ENCODE results near the gene UBE2H. TPM values are rescaled to one million over a fixed set of nuclear protein-coding genes. Genes with fewer than 3 reads are reported as not detected.

The UBE2H gene
- total RNA-seq, 2 donors from 2014 or later, result 53.2 to 60.9 TPM

DNA sequence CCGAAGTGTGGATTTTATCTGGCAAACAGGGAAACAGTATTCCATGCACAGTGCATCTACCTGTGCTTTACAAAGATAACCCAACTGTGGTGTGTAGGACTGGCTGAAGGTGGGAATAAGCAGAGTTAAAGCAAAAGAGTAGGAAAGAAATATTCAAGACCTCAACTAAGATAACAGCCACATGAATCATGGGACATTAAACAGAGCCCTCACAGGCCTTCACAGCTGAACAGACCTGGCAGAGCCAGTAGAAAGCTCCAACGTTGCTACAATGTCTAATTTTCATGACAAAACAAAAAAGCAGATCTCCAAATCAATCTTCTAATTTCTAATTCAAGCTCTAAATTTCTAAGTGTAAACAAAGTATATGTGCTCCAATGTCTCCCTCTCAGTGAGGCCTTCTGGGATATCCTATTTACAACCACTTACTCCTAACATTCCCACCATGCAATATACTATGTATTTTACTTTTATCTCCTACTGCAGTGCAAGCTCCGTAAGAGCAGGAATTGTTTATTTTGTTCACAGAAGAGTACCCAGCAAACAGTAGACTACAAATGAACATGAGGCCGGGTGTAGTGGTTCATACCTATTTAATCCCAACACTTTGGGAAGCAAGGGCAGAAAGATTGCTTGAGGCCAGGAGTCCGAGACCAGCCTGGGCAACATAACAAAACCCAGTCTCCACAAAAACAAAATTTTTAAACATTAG is 63.5 kb downstream of the UBE2H start:
- ATAC-seq (replicated peaks in 1 of 2), result no peak
- Mint-ChIP-seq H3K4me1 (ENCODE audit: low read depth) (no peaks in the 10 kb centered on the region), H3K4me3 (no peak overlapping the region), H3K9me3 (no peaks in the 10 kb centered on the region), H3K27me3 (ENCODE audit: low read depth) (no peaks in the 10 kb centered on the region), H3K36me3 (ENCODE audit: insufficient read depth in 2 of 2) (no peaks in the 10 kb centered on the region), H3K27ac (no peak overlapping the region)
- no peak for DNase-seq

GRCh38 chr7:129887865-129888264 is 64.9 kb downstream of the UBE2H start:
- no peaks in the 10 kb centered on the region for H3K36me3 Mint-ChIP-seq (ENCODE audit: insufficient read depth in 2 of 2)
- H3K9me3 Mint-ChIP-seq, result no peaks in the 10 kb centered on the region
- no peak for DNase-seq
- no peak overlapping the region for H3K4me3 Mint-ChIP-seq
- H3K27me3 Mint-ChIP-seq (ENCODE audit: low read depth), result no peaks in the 10 kb centered on the region
- ATAC-seq (replicated peaks in 1 of 2), result no peak
- H3K4me1 Mint-ChIP-seq (ENCODE audit: low read depth), result no peaks in the 10 kb centered on the region
- peak overlapping the region; percentile 19 for H3K27ac Mint-ChIP-seq

DNA sequence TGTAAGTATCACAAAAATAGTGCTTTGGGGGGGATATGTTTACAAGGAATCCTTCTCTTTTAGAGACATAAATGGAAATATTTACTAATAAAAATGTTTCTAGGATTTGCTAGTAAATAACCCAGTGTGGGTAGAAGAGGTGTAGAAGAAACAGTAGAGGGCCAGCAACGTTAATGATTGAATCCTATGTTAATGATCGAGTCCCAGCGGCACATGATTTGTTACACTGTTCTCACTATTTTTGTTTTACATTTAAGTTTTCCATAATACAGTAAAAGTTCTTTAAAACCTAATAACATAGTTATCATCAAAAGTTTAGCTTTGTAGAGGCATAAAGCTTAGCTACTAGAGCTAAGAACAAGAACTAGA is 66.0 kb downstream of the UBE2H start:
- Mint-ChIP-seq H3K9me3 (no peaks in the 10 kb centered on the region), H3K27ac (no peak overlapping the region), H3K36me3 (ENCODE audit: insufficient read depth in 2 of 2) (no peaks in the 10 kb centered on the region), H3K27me3 (ENCODE audit: low read depth) (no peaks in the 10 kb centered on the region), H3K4me3 (no peak overlapping the region), H3K4me1 (ENCODE audit: low read depth) (no peaks in the 10 kb centered on the region)
- ATAC-seq (replicated peaks in 1 of 2) (no peak), DNase-seq (no peak)

GRCh38 chr7:129886167-129886817 is 66.5 kb downstream of the UBE2H start:
- Mint-ChIP-seq H3K4me3 (no peak overlapping the region), H3K4me1 (ENCODE audit: low read depth) (no peaks in the 10 kb centered on the region), H3K27ac (no peak overlapping the region), H3K36me3 (ENCODE audit: insufficient read depth in 2 of 2) (no peaks in the 10 kb centered on the region), H3K27me3 (ENCODE audit: low read depth) (no peaks in the 10 kb centered on the region), H3K9me3 (no peaks in the 10 kb centered on the region)
- no peak for DNase-seq
- no peak for ATAC-seq (replicated peaks in 1 of 2)

GRCh38 chr7:129884495-129884894 is 68.3 kb downstream of the UBE2H start:
- H3K27ac Mint-ChIP-seq, result no peak overlapping the region
- H3K36me3 Mint-ChIP-seq (ENCODE audit: insufficient read depth in 2 of 2), result peaks cover 0 to 2% of the 10 kb centered on the region in 2 donors
- no peaks in the 10 kb centered on the region for H3K9me3 Mint-ChIP-seq
- no peak overlapping the region for H3K4me3 Mint-ChIP-seq
- ATAC-seq (replicated peaks in 1 of 2) (no peak), DNase-seq (no peak)
- H3K4me1 Mint-ChIP-seq (ENCODE audit: low read depth), result peaks cover 8% of the 10 kb centered on the region
- H3K27me3 Mint-ChIP-seq (ENCODE audit: low read depth), result no peaks in the 10 kb centered on the region

DNA sequence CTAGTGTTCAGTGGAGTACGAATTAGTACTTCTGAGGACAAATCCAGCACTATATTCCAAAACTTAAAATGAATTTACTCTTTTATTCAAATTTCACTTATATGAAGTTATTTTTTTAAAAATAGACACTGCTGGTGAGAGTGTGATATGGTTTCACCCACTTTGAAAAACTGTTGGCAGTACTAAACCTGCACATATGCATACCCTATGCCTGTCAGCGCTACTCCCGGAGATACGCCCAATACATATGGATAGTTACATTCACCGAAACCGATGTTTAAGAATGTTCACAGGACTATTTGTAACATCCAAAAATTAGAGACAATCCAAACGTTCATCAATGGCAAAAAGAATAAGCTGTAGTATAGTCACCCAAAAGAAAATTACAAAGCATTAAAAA is 69.6 kb downstream of the UBE2H start:
- no peak for ATAC-seq (replicated peaks in 1 of 2)
- Mint-ChIP-seq H3K9me3 (no peaks in the 10 kb centered on the region), H3K4me3 (no peak overlapping the region), H3K36me3 (ENCODE audit: insufficient read depth in 2 of 2) (peaks cover 0 to 2% of the 10 kb centered on the region in 2 donors), H3K4me1 (ENCODE audit: low read depth) (peaks cover 15% of the 10 kb centered on the region), H3K27me3 (ENCODE audit: low read depth) (no peaks in the 10 kb centered on the region), H3K27ac (no peak overlapping the region)
- no peak for DNase-seq

- Mint-ChIP-seq H3K4me3 (no peak overlapping the region), H3K36me3 (ENCODE audit: insufficient read depth in 2 of 2) (peaks cover 0 to 2% of the 10 kb centered on the region in 2 donors), H3K27me3 (ENCODE audit: low read depth) (no peaks in the 10 kb centered on the region), H3K9me3 (no peaks in the 10 kb centered on the region), H3K27ac (no peak overlapping the region), H3K4me1 (ENCODE audit: low read depth) (peaks cover 21% of the 10 kb centered on the region)
- ATAC-seq (replicated peaks in 1 of 2) (no peak), DNase-seq (no peak)
Observed at GRCh38 chr7:129882531-129882930, 70.2 kb downstream of the UBE2H start.

GRCh38 chr7:129877146-129877792 is 75.5 kb downstream of the UBE2H start:
- H3K27me3 Mint-ChIP-seq (ENCODE audit: low read depth), result no peaks in the 10 kb centered on the region
- ATAC-seq (replicated peaks in 1 of 2), result no peak
- H3K9me3 Mint-ChIP-seq, result no peaks in the 10 kb centered on the region
- H3K4me1 Mint-ChIP-seq (ENCODE audit: low read depth), result peaks cover 42% of the 10 kb centered on the region
- H3K4me3 Mint-ChIP-seq, result peak overlapping the region in 1 of 2 donors; percentile 78
- no peak for DNase-seq
- H3K27ac Mint-ChIP-seq, result peak overlapping the region; percentile 87
- peaks cover 3% of the 10 kb centered on the region in 2 donors for H3K36me3 Mint-ChIP-seq (ENCODE audit: insufficient read depth in 2 of 2)

DNA sequence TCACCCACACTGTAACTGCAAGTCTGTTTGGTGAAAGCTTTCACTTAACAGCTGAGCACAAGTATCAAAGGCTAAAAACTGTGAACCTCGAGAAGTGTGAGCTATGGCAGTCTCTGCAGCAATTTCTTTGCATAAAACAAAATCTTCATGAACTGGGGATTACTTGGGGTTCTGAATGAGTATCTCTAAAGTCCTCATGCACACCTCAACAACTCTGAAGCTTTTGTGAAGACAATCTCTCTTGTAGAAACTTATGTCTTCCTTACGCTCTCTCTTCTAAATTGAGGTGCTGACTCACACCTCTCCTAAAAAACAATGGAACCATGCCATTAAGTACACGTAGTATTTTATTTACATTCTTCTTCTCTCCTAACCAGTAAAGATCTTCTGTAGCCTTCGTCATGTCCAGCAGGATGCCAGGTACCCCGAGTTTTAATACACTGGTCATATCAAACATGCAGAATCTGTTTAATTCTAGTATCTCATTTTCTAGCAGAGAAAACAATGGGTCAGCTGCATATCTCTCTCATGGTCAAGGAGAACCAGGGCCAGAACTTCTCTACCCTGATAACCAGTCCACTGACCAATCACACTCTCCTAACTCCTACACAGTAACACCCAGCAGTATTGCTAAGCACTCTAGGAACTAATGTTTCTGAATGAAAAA is 76.9 kb downstream of the UBE2H start:
- Mint-ChIP-seq H3K4me3 (peak overlapping the region in 1 of 2 donors; percentile 18), H3K4me1 (ENCODE audit: low read depth) (peaks cover 42% of the 10 kb centered on the region), H3K27me3 (ENCODE audit: low read depth) (no peaks in the 10 kb centered on the region), H3K36me3 (ENCODE audit: insufficient read depth in 2 of 2) (peaks cover 3 to 5% of the 10 kb centered on the region in 2 donors), H3K27ac (peak overlapping the region; percentile 24), H3K9me3 (no peaks in the 10 kb centered on the region)
- ATAC-seq (replicated peaks in 1 of 2), result no peak
- no peak for DNase-seq

DNA sequence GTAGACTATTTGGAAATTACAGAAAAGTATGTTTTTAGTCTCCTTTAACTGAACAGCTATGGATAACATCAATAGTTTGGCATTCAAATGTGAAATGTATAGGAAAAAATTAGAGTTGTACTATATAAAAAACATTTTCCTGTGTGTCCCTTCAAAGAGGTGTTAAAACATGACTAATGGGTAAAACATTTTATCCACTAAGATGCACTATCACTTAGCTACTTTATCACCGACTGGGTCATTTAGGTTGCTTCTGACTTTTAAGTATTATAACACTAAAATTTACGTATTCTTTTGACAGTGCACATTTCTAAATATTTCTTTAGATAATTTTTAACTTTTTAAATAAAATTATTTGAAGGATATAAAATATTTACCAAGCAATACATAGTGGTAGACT is 77.6 kb downstream of the UBE2H start:
- Mint-ChIP-seq H3K9me3 (no peaks in the 10 kb centered on the region), H3K4me1 (ENCODE audit: low read depth) (peaks cover 40% of the 10 kb centered on the region), H3K27ac (no peak overlapping the region), H3K36me3 (ENCODE audit: insufficient read depth in 2 of 2) (peaks cover 3 to 5% of the 10 kb centered on the region in 2 donors), H3K27me3 (ENCODE audit: low read depth) (no peaks in the 10 kb centered on the region), H3K4me3 (no peak overlapping the region)
- ATAC-seq (replicated peaks in 1 of 2) (no peak), DNase-seq (no peak)

DNA sequence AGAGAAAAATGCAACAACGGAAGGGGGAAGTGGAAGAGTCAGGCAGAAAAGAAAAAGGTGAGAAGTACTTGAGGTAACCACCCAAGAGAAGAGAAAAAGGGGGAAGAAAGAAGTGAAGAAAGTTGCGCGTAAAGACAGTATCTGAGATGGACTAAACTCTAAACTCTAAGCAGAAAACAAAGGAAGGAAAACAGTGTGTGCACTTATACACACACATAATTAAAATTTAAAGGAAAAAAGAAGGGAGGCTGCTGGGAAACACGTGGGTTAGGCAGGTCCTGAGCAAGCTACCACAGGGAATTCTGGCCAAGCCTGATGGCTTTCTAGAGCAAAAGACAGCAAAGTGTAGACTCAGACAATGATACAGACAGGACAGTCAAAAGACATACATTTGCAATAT is 78.0 kb downstream of the UBE2H start:
- H3K36me3 Mint-ChIP-seq (ENCODE audit: insufficient read depth in 2 of 2), result peaks cover 3% of the 10 kb centered on the region in 2 donors
- ATAC-seq (replicated peaks in 1 of 2) (no peak), DNase-seq (no peak)
- no peak overlapping the region for H3K27ac Mint-ChIP-seq
- H3K4me1 Mint-ChIP-seq (ENCODE audit: low read depth), result peaks cover 36% of the 10 kb centered on the region
- H3K9me3 Mint-ChIP-seq, result no peaks in the 10 kb centered on the region
- no peak overlapping the region for H3K4me3 Mint-ChIP-seq
- H3K27me3 Mint-ChIP-seq (ENCODE audit: low read depth), result no peaks in the 10 kb centered on the region

DNA sequence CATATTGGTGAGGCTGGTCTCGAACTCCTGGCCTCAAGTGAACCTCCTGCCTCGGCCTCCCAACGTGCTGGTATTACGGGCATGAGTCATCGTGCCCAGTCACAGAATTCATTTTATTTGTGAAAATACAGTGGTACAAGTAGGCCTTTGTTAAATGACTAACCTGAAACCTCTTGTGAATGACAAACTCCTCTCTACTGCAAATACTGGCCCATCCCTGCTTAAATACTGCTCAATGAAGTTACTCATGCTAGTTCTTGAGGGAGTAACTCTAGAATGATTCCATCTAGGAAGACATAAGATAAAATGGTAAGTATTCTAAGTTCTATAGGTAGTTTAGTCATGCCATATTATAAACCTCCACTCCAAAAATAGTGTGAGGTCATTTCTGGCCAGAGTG is 80.7 kb downstream of the UBE2H start:
- ATAC-seq (replicated peaks in 1 of 2) (peak; percentile 51 to 67), DNase-seq (peak; percentile 6 to 23)
- Mint-ChIP-seq H3K27ac (no peak overlapping the region), H3K27me3 (ENCODE audit: low read depth) (no peaks in the 10 kb centered on the region), H3K9me3 (no peaks in the 10 kb centered on the region), H3K4me1 (ENCODE audit: low read depth) (peaks cover 16% of the 10 kb centered on the region), H3K36me3 (ENCODE audit: insufficient read depth in 2 of 2) (peaks cover 2 to 6% of the 10 kb centered on the region in 2 donors), H3K4me3 (no peak overlapping the region)

- Mint-ChIP-seq H3K4me1 (ENCODE audit: low read depth) (peaks cover 2% of the 10 kb centered on the region), H3K4me3 (no peak overlapping the region), H3K27me3 (ENCODE audit: low read depth) (no peaks in the 10 kb centered on the region), H3K27ac (no peak overlapping the region), H3K9me3 (no peaks in the 10 kb centered on the region), H3K36me3 (ENCODE audit: insufficient read depth in 2 of 2) (peaks cover 2 to 6% of the 10 kb centered on the region in 2 donors)
- no peak for DNase-seq
- no peak for ATAC-seq (replicated peaks in 1 of 2)
Observed at GRCh38 chr7:129870668-129871067, 82.1 kb downstream of the UBE2H start.

All from activated T-cell treated with anti-CD3 and anti-CD28 coated beads, Interleukin-2, amount 50 U/mL, for 72 hours (primary cell).